Panc1 (cell line): ENCODE results near the gene EDN2.

Source experiments
- CTCF ChIP-seq: fragments of 450-650 bp; IDR thresholded peaks from 2 replicates; pipeline ENCODE4 v1.5.1; 2017; ENCODE audit warnings: mild to moderate bottlenecking
- POLR2AphosphoS5 ChIP-seq: IDR thresholded peaks from 2 replicates; pipeline ENCODE4 v1.6.1; 2012; ENCODE audit warnings: mild to moderate bottlenecking, low read depth, low read length, moderate library complexity
- REST ChIP-seq, 2 experiments: IDR thresholded peaks; 2 replicates each; pipeline ENCODE4 v1.6.1; 2011 to 2012; ENCODE audit warnings: low read depth in 2 of 2, control low read depth in 1 of 2, low read length in 1 of 2, mild to moderate bottlenecking in 1 of 2, moderate library complexity in 1 of 2; ENCODE audit not compliant: insufficient read depth in 1 of 2
- SIN3A ChIP-seq: IDR thresholded peaks from 2 replicates; pipeline ENCODE4 v1.6.1; 2012; ENCODE audit warnings: low read depth, mild to moderate bottlenecking, low read length, moderate library complexity, borderline replicate concordance; ENCODE audit not compliant: insufficient read depth

- TF ChIP-seq CTCF (no peak), REST (IDR thresholded peaks at IDR 0.05; ENCODE audit: insufficient read depth in 1 of 2, low read depth in 2 of 2, low read length in 1 of 2) (no peak), SIN3A (no peak), POLR2AphosphoS5 (no peak)
Observed at GRCh38 chr1:41490911-41491310, 6.4 kb upstream of the EDN2 start.
